ELF-1 (cell line): ENCODE results near the gene TTLL11.

ENCODE experiments used
- DNase-seq: peaks from one replicate; pipeline ENCODE4 v3.0.0-alpha.2; 2016; ENCODE audit warnings: low read depth, low spot score

The TTLL11 gene

GRCh38 chr9:121774715-121775613 is 318.1 kb downstream of the TTLL11 start:
- DNase-seq = no peak

- DNase-seq = no peak
Observed at GRCh38 chr9:121773954-121774714, 319.0 kb downstream of the TTLL11 start.

DNA sequence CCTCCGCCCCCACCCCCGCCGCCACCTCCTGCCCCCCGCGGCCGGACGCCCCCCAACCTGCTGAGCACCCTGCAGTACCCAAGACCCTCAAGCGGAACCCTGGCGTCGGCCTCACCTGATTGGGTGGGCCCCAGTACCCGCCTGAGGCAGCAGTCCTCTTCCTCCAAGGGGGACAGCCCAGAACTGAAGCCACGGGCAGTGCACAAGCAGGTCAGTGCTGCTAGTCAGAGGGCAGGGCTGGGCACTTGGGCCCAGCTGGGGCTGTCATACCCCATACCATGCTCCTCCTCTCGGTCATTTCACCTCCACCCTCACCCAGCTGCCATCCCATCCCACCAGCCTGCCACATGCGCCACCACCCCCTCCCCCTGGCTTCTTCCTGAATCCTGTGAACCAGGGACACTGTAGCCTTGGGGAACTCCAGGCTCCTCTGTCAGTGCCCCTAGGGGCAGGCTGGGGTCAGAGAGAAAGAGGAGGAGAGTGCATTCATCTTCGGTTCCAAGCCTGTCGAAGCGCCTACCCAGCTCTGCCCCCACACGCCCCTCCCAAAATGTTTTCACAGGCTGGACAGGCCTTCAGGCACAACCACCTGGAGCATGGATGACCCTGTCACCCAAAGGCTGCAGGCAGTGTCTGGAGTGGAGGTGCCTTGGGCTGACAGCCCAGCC is 319.7 kb downstream of the TTLL11 start:
- no peak for DNase-seq

- DNase-seq = no peak
Observed at GRCh38 chr9:121772600-121773285, 320.4 kb downstream of the TTLL11 start.
